NCI-H128 (cell line): ENCODE results near the gene PRKD1.

Source experiments
- DNase-seq: peaks from one replicate; lab custom pipeline; 2025; ENCODE audit not compliant: unreplicated experiment; lab: John Stamatoyannopoulos, UW

Gene PRKD1

GRCh38 chr14:29684926-29685325 is 242.7 kb downstream of the PRKD1 start:
- no peak for DNase-seq

- DNase-seq, result no peak
Measured at GRCh38 chr14:29682789-29683188, 244.9 kb downstream of the PRKD1 start.

DNA sequence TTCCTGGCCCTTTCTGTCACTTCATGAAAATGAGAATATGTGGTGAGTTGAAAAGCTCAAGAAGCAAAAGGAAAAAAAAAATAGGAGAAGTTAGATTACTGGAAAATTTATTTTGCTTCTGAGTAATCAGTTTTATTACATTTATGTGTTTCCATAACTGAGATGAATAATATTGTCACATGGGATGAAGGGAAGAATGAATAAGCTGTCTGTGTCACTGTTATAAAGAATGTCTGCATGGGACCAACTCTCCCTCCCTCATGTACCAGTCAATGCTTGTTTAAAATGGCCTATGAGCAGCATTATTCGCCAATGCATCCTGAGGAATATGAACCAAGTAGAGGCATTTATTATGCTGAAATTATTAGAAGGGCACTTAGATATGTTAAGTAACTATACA is 246.3 kb downstream of the PRKD1 start:
- no peak for DNase-seq

GRCh38 chr14:29674566-29675285 is 252.9 kb downstream of the PRKD1 start:
- DNase-seq, result no peak

DNA sequence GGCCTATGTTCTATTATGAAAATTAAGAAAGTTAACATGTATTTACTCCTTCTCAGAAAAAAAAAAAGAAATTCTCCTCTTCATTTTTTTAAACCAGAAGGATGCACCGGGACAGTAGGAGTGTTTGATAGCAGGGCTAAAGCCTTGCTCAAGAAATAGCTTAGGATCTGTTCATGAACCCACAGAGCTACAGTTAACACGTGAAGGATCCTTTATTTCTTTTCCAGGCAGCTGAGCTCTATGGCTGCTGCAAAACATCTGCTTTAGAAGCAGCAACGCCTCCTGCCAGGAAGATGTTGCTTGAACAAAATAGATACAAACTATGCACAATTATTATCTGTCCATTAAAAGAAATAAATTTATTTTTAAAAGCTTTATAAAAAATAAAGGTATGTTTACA is 254.8 kb downstream of the PRKD1 start:
- no peak for DNase-seq

GRCh38 chr14:29671034-29671433 is 256.6 kb downstream of the PRKD1 start:
- DNase-seq, result no peak

DNA sequence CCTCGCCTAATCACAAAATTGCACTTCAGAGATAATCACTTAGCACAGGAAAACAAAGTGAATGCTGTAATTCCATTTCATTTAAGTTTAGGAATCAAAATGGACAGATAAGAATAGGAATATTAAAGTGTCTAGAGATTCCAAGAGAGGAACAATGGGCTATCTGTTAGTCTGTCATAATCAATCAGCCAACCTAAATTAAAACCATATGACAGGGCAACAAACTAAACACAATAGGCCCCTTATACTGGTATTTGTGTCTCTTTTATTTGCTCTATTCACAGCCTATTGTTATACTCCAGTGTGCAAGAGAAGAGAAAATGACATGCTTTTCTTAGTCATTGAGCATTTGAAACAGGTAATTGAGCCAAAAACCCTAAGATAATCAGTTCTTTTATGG is 259.4 kb downstream of the PRKD1 start:
- DNase-seq, result no peak

DNA sequence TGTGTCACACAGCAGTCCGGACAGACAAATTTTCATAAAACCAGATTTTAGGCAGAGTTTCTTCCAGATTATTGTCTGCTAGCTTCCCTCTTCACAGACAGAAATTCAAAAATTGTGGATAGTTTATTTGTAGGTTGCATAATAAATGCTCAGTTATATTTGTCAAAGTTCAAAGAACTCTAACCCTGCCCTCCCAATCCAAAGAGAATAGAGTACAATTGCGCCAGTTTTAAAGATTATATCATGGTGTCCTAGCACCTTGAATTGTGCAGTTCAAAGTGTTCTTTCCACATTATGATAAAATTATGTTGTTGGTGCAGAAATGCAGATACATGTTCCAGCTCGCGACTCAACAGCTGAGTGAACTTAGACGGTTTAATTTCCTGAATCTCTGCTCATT is 263.1 kb downstream of the PRKD1 start:
- DNase-seq, result no peak

DNA sequence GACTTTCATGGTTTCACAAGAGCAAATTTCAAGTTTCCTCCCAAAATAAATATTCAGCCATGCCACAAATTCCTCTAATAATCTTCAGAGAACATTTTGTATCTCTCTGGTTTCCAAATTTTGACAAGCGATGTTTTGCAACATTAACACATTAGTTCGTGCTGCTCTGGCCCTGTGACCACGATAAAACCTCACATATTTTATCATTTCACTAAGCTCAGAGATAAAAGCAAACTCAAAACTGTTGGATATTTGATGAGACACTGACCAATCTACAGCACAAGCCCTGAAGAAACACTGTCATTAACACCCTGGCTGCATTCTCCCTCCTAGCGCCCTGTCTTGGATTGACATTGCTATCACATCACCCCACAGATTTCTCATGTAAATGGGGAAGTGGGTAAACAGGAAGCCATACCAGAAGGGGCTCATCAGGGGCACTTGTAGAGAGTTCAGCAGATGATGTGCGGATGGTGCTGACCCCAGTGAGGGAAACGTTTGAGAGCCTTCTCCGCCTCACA is 264.3 kb downstream of the PRKD1 start:
- no peak for DNase-seq

- no peak for DNase-seq
Measured at GRCh38 chr14:29654901-29655550, 272.6 kb downstream of the PRKD1 start.

- DNase-seq, result no peak
Measured at GRCh38 chr14:29653303-29653702, 274.3 kb downstream of the PRKD1 start.

DNA sequence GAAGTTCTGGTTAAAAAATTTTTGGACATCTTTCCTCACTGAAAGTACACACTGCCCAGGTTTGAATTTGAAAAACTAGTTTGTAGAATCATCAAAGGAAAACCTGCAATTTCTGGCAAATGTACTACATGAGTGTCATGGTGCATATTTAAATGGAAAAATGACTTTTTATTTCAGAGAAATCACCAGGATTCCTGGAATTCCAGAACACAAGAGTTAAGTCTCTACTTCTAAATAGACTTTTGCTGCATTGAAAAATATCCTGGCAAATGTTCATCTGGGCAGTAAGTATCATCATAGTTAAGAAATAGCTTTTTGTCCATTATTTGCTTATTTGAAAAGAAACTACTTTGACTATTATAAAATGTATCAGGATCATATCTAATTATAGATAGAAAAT is 275.1 kb downstream of the PRKD1 start:
- DNase-seq, result no peak

GRCh38 chr14:29650554-29651269 is 276.9 kb downstream of the PRKD1 start:
- DNase-seq, result no peak

DNA sequence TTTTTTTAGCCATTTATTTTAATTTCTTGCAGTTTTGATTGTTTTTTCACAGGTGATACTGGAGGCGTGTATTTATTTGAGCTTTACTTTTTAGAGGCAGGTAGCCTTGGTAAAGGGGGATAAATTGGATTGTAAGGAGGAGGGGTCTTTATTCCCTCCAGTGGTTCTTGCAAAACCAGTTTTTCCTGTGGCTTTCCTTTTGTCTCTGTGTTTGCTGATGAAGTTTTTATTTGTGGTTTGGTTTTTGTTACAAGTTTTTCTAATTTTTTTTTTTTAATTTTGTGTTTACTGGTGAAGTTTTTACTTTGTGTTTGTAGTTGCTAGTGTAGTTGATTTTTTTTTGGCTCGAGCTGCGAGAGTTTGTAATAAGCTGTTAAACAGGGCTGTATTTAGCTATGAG is 278.5 kb downstream of the PRKD1 start:
- DNase-seq, result no peak

DNA sequence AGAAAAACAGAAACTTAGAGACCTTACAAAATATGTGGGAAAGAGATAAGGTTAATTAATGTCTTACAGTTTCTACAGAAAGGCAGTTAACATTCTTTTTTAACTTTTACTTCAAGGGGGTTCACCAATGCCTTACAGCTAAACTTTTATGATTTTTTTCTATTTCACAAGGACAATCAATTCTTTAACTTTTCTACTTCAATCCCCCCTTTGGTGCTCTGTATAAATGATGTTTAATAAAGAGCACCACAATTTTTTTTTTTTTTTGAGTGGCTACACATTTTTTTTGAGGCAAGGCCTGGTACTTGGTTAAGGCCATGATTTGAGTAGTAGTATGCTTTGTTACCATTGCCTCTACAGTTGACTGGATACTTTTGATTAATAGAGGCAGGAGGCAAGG is 279.6 kb downstream of the PRKD1 start:
- DNase-seq, result no peak

GRCh38 chr14:29645117-29645516 is 282.5 kb downstream of the PRKD1 start:
- DNase-seq, result no peak

GRCh38 chr14:29643433-29644211 is 284.0 kb downstream of the PRKD1 start:
- no peak for DNase-seq

GRCh38 chr14:29637411-29637810 is 290.2 kb downstream of the PRKD1 start:
- peak; percentile 36 for DNase-seq

DNA sequence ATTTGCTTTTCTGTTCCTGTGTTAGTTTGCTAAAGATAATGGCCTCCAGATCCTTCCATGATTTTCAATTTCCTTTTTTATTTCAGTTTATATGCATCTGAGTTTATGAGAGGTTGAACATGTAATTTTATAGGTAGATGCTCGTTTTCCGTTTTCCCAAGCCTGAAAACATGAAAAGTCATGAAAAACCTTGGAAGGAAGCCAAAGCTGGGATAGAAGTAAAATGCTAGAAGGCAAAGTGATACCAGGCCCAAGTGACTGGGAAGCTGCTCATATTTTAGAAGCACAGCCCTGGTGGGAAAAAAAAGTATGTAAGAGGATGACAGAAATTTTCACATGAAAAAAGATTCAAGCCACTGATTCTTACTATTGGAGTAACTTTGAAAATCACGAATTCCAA is 290.8 kb downstream of the PRKD1 start:
- DNase-seq, result no peak

DNA sequence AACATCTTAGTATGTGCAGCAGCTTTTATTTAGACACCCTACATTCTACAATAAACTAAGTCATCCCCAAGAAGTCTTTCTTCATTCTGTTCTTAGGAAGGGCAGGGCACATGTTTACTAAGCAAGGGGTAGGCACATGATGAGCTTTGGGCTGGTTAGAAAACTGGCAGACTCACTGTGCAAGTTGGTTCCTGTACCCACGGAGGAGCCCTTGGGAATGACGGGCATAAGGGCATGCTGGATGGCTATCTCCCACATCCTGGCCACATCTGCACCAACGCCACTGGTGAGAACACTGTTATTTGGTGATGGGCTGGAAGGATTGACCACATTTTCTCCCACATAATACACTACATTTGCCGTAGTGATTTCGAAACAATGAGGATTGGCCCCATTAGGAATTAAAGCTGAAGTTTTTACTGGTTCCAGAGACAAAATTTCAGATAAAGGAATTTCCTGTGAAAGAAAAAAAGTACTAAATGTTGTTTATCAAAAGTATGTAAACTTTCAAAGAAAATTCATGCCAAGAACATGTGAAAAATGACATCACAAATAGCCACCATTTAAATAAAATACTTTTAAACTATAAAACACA is 297.0 kb downstream of the PRKD1 start:
- no peak for DNase-seq

DNA sequence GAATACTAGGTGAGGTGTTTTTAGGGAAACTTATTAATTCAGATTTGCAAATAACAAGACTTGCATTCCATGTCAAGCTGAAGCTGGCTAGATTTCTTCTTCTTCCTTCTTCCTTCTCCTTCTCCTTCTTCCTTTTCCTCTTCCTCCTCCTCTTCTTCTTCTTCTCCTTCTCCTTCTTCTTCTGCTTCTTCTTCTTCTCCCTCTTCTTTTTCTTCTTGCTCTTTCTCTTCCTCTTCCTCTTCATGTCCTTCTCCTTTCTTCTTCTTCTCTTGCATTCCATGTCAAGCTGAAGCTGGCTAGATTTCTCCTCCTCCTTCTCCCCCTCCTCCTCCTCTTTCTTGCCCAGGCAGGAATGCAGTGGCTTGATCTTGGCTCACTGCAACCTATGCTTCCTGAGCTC is 297.8 kb downstream of the PRKD1 start:
- DNase-seq, result no peak
